Measurements from ENCODE around the gene ARHGEF2.

DNA sequence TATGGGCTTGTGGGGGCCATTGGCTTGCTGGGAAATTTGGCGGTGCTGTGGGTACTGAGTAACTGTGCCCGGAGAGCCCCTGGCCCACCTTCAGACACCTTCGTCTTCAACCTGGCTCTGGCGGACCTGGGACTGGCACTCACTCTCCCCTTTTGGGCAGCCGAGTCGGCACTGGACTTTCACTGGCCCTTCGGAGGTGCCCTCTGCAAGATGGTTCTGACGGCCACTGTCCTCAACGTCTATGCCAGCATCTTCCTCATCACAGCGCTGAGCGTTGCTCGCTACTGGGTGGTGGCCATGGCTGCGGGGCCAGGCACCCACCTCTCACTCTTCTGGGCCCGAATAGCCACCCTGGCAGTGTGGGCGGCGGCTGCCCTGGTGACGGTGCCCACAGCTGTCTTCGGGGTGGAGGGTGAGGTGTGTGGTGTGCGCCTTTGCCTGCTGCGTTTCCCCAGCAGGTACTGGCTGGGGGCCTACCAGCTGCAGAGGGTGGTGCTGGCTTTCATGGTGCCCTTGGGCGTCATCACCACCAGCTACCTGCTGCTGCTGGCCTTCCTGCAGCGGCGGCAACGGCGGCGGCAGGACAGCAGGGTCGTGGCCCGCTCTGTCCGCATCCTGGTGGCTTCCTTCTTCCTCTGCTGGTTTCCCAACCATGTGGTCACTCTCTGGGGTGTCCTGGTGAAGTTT, 36.4 kb downstream of the ARHGEF2 start:
- TF ChIP-seq, protein P1, sequence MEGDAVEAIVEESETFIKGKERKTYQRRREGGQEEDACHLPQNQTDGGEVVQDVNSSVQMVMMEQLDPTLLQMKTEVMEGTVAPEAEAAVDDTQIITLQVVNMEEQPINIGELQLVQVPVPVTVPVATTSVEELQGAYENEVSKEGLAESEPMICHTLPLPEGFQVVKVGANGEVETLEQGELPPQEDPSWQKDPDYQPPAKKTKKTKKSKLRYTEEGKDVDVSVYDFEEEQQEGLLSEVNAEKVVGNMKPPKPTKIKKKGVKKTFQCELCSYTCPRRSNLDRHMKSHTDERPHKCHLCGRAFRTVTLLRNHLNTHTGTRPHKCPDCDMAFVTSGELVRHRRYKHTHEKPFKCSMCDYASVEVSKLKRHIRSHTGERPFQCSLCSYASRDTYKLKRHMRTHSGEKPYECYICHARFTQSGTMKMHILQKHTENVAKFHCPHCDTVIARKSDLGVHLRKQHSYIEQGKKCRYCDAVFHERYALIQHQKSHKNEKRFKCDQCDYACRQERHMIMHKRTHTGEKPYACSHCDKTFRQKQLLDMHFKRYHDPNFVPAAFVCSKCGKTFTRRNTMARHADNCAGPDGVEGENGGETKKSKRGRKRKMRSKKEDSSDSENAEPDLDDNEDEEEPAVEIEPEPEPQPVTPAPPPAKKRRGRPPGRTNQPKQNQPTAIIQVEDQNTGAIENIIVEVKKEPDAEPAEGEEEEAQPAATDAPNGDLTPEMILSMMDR (IDR thresholded peaks at IDR 0.05), result no peak
- no peak for TF ChIP-seq AFF4 (CRISPR knock-in tag; IDR thresholded peaks at IDR 0.05; ENCODE audit: borderline replicate concordance)
- TF ChIP-seq MAX (CRISPR knock-in tag; IDR thresholded peaks at IDR 0.05), result no peak
- TF ChIP-seq USF1 (CRISPR knock-in tag; IDR thresholded peaks at IDR 0.05), result no peak
- no peak for TF ChIP-seq FOXP1 (CRISPR knock-in tag; IDR thresholded peaks at IDR 0.05; ENCODE audit: borderline replicate concordance)
